GM23248 (cell line): ENCODE measurements around the gene FSTL4. TPM values are rescaled to one million over a fixed set of nuclear protein-coding genes. Genes with fewer than 3 reads are reported as not detected.

Source experiments
- DNase-seq: peaks from one replicate; pipeline ENCODE4 v3.0.0-alpha.2; 2015
- H2AFZ ChIP-seq: fragments of 200-600 bp; sonication (generic); 2 replicates; pipeline ENCODE4 v1.6.1; 2016; ENCODE audit warnings: antibody characterized with exemption
- H3F3A ChIP-seq: fragments of 200-600 bp; sonication (generic); 2 replicates; pipeline ENCODE4 v1.6.1; 2016; ENCODE audit warnings: mild to moderate bottlenecking, antibody characterized with exemption, mixed run types; ENCODE audit not compliant: insufficient read depth
- H3K27ac ChIP-seq: fragments of 200-600 bp; sonication (generic); 2 replicates; pipeline ENCODE4 v1.5.1; 2016; ENCODE audit warnings: mild to moderate bottlenecking
- H3K27me3 ChIP-seq: fragments of 200-600 bp; sonication (generic); replicated peaks from 2 replicates; pipeline ENCODE4 v1.6.1; 2016; ENCODE audit warnings: mild to moderate bottlenecking; ENCODE audit not compliant: insufficient read depth
- H3K36me3 ChIP-seq: fragments of 200-600 bp; sonication (generic); 2 replicates; pipeline ENCODE4 v1.6.1; 2016; ENCODE audit warnings: low read depth, mild to moderate bottlenecking
- H3K4me1 ChIP-seq: fragments of 200-600 bp; sonication (generic); 2 replicates; pipeline ENCODE4 v1.6.1; 2016; ENCODE audit warnings: mild to moderate bottlenecking; ENCODE audit not compliant: insufficient read depth
- H3K4me2 ChIP-seq: fragments of 200-600 bp; sonication (generic); one replicate; pipeline ENCODE4 v1.6.1; 2016; ENCODE audit warnings: mild to moderate bottlenecking; ENCODE audit not compliant: unreplicated experiment
- H3K4me3 ChIP-seq: fragments of 200-600 bp; sonication (generic); 2 replicates; pipeline ENCODE4 v1.5.1; 2016; ENCODE audit warnings: mild to moderate bottlenecking
- H3K79me2 ChIP-seq: fragments of 200-600 bp; sonication (generic); 2 replicates; pipeline ENCODE4 v1.6.1; 2016; ENCODE audit warnings: mild to moderate bottlenecking; ENCODE audit not compliant: insufficient read depth
- H3K9ac ChIP-seq: fragments of 200-600 bp; sonication (generic); 2 replicates; pipeline ENCODE4 v1.6.1; 2016; ENCODE audit warnings: mild to moderate bottlenecking
- H3K9me2 ChIP-seq: fragments of 200-600 bp; sonication (generic); 2 replicates; pipeline ENCODE4 v1.6.1; 2016; ENCODE audit warnings: mixed run types, mild to moderate bottlenecking, moderate library complexity; ENCODE audit not compliant: insufficient read depth
- H3K9me3 ChIP-seq: fragments of 200-600 bp; sonication (generic); one replicate; pipeline ENCODE4 v1.6.1; 2017; ENCODE audit warnings: low read depth
- H4K20me1 ChIP-seq: fragments of 200-600 bp; sonication (generic); 2 replicates; pipeline ENCODE4 v1.6.0; 2016; ENCODE audit not compliant: insufficient read depth
- EZH2 ChIP-seq: fragments of 200-600 bp; sonication (generic); IDR thresholded peaks from 2 replicates; pipeline ENCODE4 v1.6.1; 2018; ENCODE audit warnings: antibody characterized with exemption, mild to moderate bottlenecking; ENCODE audit not compliant: insufficient read depth, poor library complexity, severe bottlenecking
- EZH2phosphoT487 ChIP-seq: fragments of 200-600 bp; sonication (generic); IDR thresholded peaks from 2 replicates; pipeline ENCODE4 v1.6.1; 2018; ENCODE audit warnings: antibody characterized with exemption, moderate library complexity, mild to moderate bottlenecking, low read depth; ENCODE audit not compliant: insufficient read depth
- WGBS, 2 experiments: methylation state at CpG; one replicate each; pipeline ENCODE4 v1.1.6; 2015 to 2017; ENCODE audit warnings: low lambda C conversion rate in 2 of 2, low coverage in 1 of 2; ENCODE audit errors: missing lambda C conversion rate in 2 of 2; 5-methylcytosine and 5-hydroxymethylcytosine counted together
- in situ Hi-C: fragments of 300-500 bp; cut with MboI; formaldehyde crosslinking; loops from 2 replicates; pipeline ENCODE4 v1.15.0; 2020
- polyA plus RNA-seq: library from polyadenylated mRNA; unstranded; fragments of >200 nt; fragmentation: Nextera tagmentation; extraction: Ambion mirVana; gene quantifications from 2 replicates; pipeline ENCODE4 v1.2.1, GENCODE V29; 2016
- total RNA-seq: library from RNA; depleted of rRNA; stranded (reverse); fragments of >200 nt; shearing (Covaris generic); gene quantifications from 2 replicates; pipeline ENCODE4 v1.2.3, GENCODE V29; 2014

FSTL4 gene
- total and polyA plus RNA-seq, 2 experiments from 2014 or later = not detected

GRCh38 chr5:133464013-133464412 is 148.3 kb downstream of the FSTL4 start:
- Histone ChIP-seq H3K9me2 (no peaks in the 10 kb centered on the region), H3F3A (no peaks in the 10 kb centered on the region), H3K27ac (no peak overlapping the region), H4K20me1 (no peaks in the 10 kb centered on the region), H3K36me3 (no peaks in the 10 kb centered on the region), H3K4me1 (no peaks in the 10 kb centered on the region), H3K4me3 (no peak overlapping the region), H3K79me2 (no peaks in the 10 kb centered on the region), H2AFZ (no peak overlapping the region), H3K9ac (no peak overlapping the region), H3K4me2 (no peak overlapping the region), H3K9me3 (no peaks in the 10 kb centered on the region), H3K27me3 (no peaks in the 10 kb centered on the region)
- 59 to 63% methylated on average over 6 of the region's 6 CpGs for WGBS, 2 experiments
- TF ChIP-seq EZH2phosphoT487 = no peak
- TF ChIP-seq EZH2 = no peak
- DNase-seq = no peak
- in situ Hi-C loops = no loop called here

DNA sequence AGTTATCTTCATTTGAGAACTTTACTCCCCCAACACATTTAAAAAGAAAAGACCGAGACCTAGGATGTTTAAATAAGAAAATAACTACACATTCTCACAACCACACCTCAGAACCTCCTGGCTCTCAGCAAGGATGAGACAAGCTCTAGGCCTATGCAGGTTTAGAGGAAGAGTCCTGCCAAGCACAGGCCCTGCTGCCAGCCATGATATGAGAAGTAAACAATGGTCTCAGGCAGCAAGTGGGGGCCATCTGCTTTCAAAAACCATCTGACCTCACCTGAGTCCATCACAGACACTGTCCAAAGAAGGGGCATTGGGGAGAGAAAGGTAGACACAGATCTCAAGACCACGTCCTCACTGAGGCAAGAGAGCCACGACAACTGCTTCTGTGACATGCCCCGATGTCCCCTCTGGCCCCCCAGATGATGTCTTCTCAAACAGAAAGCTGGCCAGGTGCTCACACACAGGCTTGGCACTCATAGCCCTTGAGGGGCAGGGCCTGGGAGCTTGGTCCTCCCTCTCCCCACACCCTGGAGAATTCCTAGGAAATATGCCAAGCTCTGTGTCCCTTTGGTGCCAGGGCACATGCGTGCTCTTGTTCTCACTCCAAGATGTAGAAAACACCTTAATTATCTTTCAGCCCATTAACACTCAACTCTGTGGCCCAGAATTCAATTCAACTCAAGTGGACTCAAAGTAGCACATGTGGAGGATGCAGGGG is 150.4 kb downstream of the FSTL4 start:
- 46 to 51% methylated on average over 5 of the region's 5 CpGs for WGBS, 2 experiments
- no peak overlapping the region for H3K4me3 ChIP-seq
- H4K20me1 ChIP-seq = no peaks in the 10 kb centered on the region
- in situ Hi-C loops = no loop called here
- H3K36me3 ChIP-seq = no peaks in the 10 kb centered on the region
- no peak overlapping the region for H3K4me2 ChIP-seq
- TF ChIP-seq EZH2 = no peak
- TF ChIP-seq EZH2phosphoT487 = no peak
- no peaks in the 10 kb centered on the region for H3K79me2 ChIP-seq
- peaks cover 5% of the 10 kb centered on the region for H3K4me1 ChIP-seq
- H3K9me2 ChIP-seq = no peaks in the 10 kb centered on the region
- DNase-seq = no peak
- H3K9me3 ChIP-seq = no peaks in the 10 kb centered on the region
- H3F3A ChIP-seq = no peaks in the 10 kb centered on the region
- no peaks in the 10 kb centered on the region for H3K27me3 ChIP-seq
- no peak overlapping the region for H3K9ac ChIP-seq
- no peak overlapping the region for H3K27ac ChIP-seq
- H2AFZ ChIP-seq = no peak overlapping the region

DNA sequence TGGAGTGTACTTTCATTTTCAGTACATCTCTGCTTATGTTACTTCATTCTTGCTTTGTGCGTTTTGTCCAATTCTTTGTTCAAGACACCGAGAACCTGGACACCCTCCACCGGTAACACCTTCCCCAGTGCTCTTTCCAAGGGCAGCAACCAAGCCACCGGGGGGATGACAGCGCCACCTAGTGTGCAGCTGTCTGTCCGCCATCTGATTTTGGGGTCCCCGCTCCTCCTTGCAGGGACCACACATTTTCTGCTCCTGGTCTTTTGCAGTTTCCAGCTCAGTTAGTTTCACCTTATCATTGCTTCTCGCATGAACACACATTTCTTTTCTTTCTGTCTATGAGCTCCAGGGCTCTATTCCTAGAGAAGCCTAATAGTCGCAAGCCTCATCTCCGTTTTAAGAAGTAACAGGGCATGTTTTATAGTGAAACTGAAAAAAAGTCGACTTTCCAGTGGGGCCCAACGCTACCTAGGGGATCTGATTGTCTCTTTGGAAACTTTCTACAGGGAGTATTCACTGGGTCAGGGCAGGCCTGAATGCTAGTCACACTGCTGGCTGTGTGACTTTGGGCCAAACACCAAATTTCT is 152.1 kb downstream of the FSTL4 start:
- Histone ChIP-seq H3K27me3 (no peaks in the 10 kb centered on the region), H3K27ac (no peak overlapping the region), H3K4me2 (no peak overlapping the region), H3K9me3 (no peaks in the 10 kb centered on the region), H3K36me3 (no peaks in the 10 kb centered on the region), H2AFZ (no peak overlapping the region), H3K4me3 (no peak overlapping the region), H3K9me2 (no peaks in the 10 kb centered on the region), H3K9ac (no peak overlapping the region), H3K79me2 (no peaks in the 10 kb centered on the region), H3K4me1 (peaks cover 5% of the 10 kb centered on the region), H4K20me1 (no peaks in the 10 kb centered on the region), H3F3A (no peaks in the 10 kb centered on the region)
- DNase-seq = peak; percentile 34
- no peak for TF ChIP-seq EZH2phosphoT487
- TF ChIP-seq EZH2 = no peak
- 49 to 51% methylated on average over 11 to 12 of the region's 12 CpGs for whole genome bisulfite sequencing, 2 experiments
- in situ Hi-C loops = no loop called here

DNA sequence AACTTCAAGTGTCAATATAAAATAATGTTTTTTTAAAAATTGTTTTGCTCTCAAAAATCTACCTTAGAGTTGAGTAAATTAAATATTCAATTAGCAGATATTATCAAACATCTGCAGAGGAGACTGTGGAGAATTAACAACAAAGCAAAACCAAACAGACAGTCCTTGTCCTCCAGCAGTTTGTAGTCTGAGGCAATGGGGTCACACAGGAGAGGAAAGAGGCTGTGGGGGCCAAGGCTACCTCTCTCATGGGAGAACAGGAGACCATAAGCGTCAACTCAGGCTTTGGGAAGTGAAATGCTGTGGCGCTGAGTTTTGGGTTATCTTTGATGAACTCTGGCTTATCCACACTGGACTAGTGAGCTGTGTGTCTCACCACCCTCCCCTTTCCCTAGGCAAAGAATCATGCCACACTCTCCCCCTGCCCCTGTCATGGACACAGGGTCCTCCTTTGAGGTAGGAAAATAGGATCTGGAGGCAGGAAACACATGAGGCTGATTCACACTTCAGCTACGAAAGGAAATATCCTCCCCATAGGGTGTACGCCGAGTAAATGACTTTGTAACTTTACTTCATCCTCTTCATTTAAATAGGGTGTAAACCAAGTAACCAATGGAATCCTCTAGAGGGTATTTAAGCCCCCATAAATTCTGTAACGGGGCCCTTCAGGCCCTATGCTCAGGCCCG is 152.7 kb downstream of the FSTL4 start:
- H3K9ac ChIP-seq = no peak overlapping the region
- 91 to 95% methylated on average over 7 of the region's 7 CpGs for WGBS, 2 experiments
- H2AFZ ChIP-seq = no peak overlapping the region
- no peaks in the 10 kb centered on the region for H3K27me3 ChIP-seq
- no peak for DNase-seq
- H3F3A ChIP-seq = no peaks in the 10 kb centered on the region
- no peaks in the 10 kb centered on the region for H3K36me3 ChIP-seq
- in situ Hi-C loops = no loop called here
- no peaks in the 10 kb centered on the region for H4K20me1 ChIP-seq
- no peak overlapping the region for H3K4me2 ChIP-seq
- peaks cover 5% of the 10 kb centered on the region for H3K4me1 ChIP-seq
- no peaks in the 10 kb centered on the region for H3K9me3 ChIP-seq
- no peaks in the 10 kb centered on the region for H3K9me2 ChIP-seq
- TF ChIP-seq EZH2phosphoT487 = no peak
- no peak for TF ChIP-seq EZH2
- no peaks in the 10 kb centered on the region for H3K79me2 ChIP-seq
- no peak overlapping the region for H3K27ac ChIP-seq
- H3K4me3 ChIP-seq = no peak overlapping the region
